HEK293T (cell line): ENCODE measurements around the gene LOXL1.

Source experiments
- FOXM1 ChIP-seq: fragments of 450-650 bp; IDR thresholded peaks from 2 replicates; pipeline ENCODE4 v1.6.1; 2017; ENCODE audit warnings: mild to moderate bottlenecking, borderline replicate concordance
- SP1 ChIP-seq: fragments of 450-650 bp; IDR thresholded peaks from 2 replicates; pipeline ENCODE4 v1.6.1; 2017
- SUZ12 ChIP-seq: fragments of 450-650 bp; IDR thresholded peaks from 2 replicates; pipeline ENCODE4 v1.6.1; 2016; ENCODE audit warnings: mild to moderate bottlenecking

- no peak for TF ChIP-seq SP1
- TF ChIP-seq SUZ12, result no peak
- TF ChIP-seq FOXM1, result no peak
These were observed 6.6 kb upstream of the LOXL1 start for GRCh38 chr15:73919706-73920105.
